Prostate gland (tissue), 2 donors: ENCODE data around the gene EPS8L3. TPM values are rescaled to one million over a fixed set of nuclear protein-coding genes. Genes with fewer than 3 reads are reported as not detected.

Experiments used
- DNase-seq: peaks from one replicate; pipeline ENCODE4 v3.0.0-alpha.2; 2019; ENCODE audit warnings: low spot score
- H3K27ac ChIP-seq, 2 donors: fragments of 200-600 bp; sonication (generic); 2 replicates each; pipeline ENCODE4 v1.5.1; 2017 to 2019
- H3K27me3 ChIP-seq: fragments of 200-600 bp; sonication (generic); replicated peaks from 2 replicates; pipeline ENCODE4 v1.5.1; 2019; ENCODE audit not compliant: insufficient read depth
- H3K36me3 ChIP-seq, 2 donors: fragments of 200-600 bp; sonication (generic); 1 replicate in 1 of 2; 2 replicates in 1 of 2; pipeline versions ENCODE4 v1.5.1 to v1.8.1; 2017 to 2019
- H3K4me1 ChIP-seq: fragments of 200-600 bp; sonication (generic); replicated peaks from 2 replicates; pipeline ENCODE4 v1.5.1; 2019
- H3K4me3 ChIP-seq, 2 donors: fragments of 200-600 bp; sonication (generic); 2 replicates each; pipeline ENCODE4 v1.5.1; 2017 to 2019
- H3K9me3 ChIP-seq: fragments of 200-600 bp; sonication (generic); 2 replicates; pipeline ENCODE4 v1.5.1; 2017
- CTCF ChIP-seq, 4 experiments: fragments of 200-600 bp in 2 of 4; fragments of 450-650 bp in 2 of 4; sonication (generic) in 2 of 4; IDR thresholded peaks; 1 replicate in 3 of 4; 2 replicates in 1 of 4; pipeline ENCODE4 v1.5.1; 2016 to 2019; ENCODE audit warnings: antibody characterized with exemption in 4 of 4, mild to moderate bottlenecking in 2 of 4, moderate library complexity in 2 of 4
- POLR2A ChIP-seq: fragments of 450-650 bp; IDR thresholded peaks from one replicate; pipeline ENCODE4 v1.6.1; 2016; ENCODE audit warnings: antibody characterized with exemption, mild to moderate bottlenecking
- POLR2AphosphoS5 ChIP-seq: sonication (generic); formaldehyde crosslinking; IDR thresholded peaks from one replicate; pipeline ENCODE4 v1.6.1; 2017; ENCODE audit warnings: antibody characterized with exemption
- WGBS: methylation state at CpG from one replicate; pipeline ENCODE4 v1.1.5; 2018; 5-methylcytosine and 5-hydroxymethylcytosine counted together
- intact Hi-C: fragments of 100-400 bp; cut with DNase I; formaldehyde crosslinking; loops from one replicate; pipeline ENCODE4 v1.14.2; 2022
- total RNA-seq, 2 donors: library from RNA; depleted of rRNA; stranded (reverse); fragments of >200 nt; gene quantifications; one replicate each; pipeline ENCODE4 v1.1.0, GENCODE V29; 2016

The EPS8L3 gene
- total RNA-seq, 2 donors from 2014 or later = 0.34 TPM; not detected in 1

DNA sequence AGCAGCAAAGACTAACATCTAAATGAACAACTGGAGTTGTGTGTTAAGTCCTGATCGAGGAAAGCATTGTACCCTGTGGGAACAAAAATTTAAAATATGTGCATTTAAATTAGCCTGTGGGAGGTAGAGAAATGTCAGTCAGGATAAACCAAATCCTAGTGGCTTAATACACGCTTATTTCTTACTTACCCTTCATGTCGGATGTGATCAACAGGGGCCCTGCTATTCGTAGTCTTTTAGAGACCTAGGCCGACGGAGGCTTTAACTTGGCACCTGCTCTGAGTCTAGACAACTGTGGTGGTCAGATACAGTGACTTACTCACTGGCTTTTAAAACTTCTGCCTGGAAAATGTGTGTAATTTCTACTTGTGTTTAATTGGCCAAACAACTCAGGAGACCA is 33.1 kb downstream of the EPS8L3 start:
- Histone ChIP-seq H3K27ac (no peak overlapping the region), H3K9me3 (no peaks in the 10 kb centered on the region), H3K4me3 (no peak overlapping the region), H3K27me3 (no peaks in the 10 kb centered on the region), H3K4me1 (no peaks in the 10 kb centered on the region), H3K36me3 (no peaks in the 10 kb centered on the region)
- TF ChIP-seq POLR2AphosphoS5 (no peak), CTCF (IDR thresholded peaks at IDR 0.05) (no peak), POLR2A (no peak)
- no peak for DNase-seq
- WGBS = 95% methylated on average over 6 of the region's 6 CpGs
- intact Hi-C loops = no loop called here

GRCh38 chr1:109728870-109729269 is 34.9 kb downstream of the EPS8L3 start:
- no peak for TF ChIP-seq POLR2A
- no peak for TF ChIP-seq POLR2AphosphoS5
- no peak for TF ChIP-seq CTCF (IDR thresholded peaks at IDR 0.05)
- H3K27ac ChIP-seq = no peak overlapping the region
- no peaks in the 10 kb centered on the region for H3K27me3 ChIP-seq
- no peaks in the 10 kb centered on the region for H3K9me3 ChIP-seq
- DNase-seq = no peak
- no peaks in the 10 kb centered on the region for H3K4me1 ChIP-seq
- no peaks in the 10 kb centered on the region for H3K36me3 ChIP-seq
- H3K4me3 ChIP-seq = no peak overlapping the region
- intact Hi-C loops = no loop called here
- WGBS = 90% methylated on average over 7 of the region's 7 CpGs

DNA sequence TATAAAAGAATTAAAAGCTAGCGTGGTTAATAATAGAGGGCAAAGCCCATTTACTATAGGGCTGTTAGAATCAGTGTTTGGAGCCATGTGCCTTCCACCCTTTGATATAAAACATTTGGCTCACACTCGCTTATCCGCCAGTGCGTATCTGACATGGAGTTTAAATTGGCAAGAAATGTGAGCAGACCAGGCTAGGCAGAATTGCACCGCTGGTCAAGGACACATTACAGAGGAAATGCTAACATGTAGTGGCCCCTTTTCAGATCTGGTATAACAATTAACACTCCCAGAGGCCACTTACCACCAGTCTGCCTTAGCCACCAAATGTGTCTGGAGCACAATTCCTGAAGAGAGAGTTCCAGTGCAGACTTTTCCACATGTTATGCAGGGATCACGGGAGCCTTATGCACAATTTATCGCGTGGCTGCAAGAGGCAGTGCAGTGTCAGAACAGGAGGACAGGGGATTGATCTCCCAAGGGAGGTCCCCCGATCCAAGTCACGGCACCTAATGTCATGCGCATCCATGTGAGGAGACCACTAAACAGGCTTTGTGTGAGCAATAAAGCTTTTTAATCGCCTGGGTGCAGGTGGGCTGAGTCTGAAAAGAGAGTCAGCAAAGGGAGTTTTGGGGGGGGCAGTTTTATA is 36.9 kb downstream of the EPS8L3 start:
- Histone ChIP-seq H3K36me3 (no peaks in the 10 kb centered on the region), H3K27ac (no peak overlapping the region), H3K9me3 (no peaks in the 10 kb centered on the region), H3K27me3 (no peaks in the 10 kb centered on the region), H3K4me1 (no peaks in the 10 kb centered on the region), H3K4me3 (no peak overlapping the region)
- TF ChIP-seq POLR2A = no peak
- no peak for TF ChIP-seq CTCF (IDR thresholded peaks at IDR 0.05)
- no peak for TF ChIP-seq POLR2AphosphoS5
- intact Hi-C loops = no loop called here
- WGBS = 87% methylated on average over 12 of the region's 12 CpGs
- DNase-seq = no peak

- no peaks in the 10 kb centered on the region for H3K36me3 ChIP-seq
- no peaks in the 10 kb centered on the region for H3K4me1 ChIP-seq
- intact Hi-C loops = no loop called here
- TF ChIP-seq POLR2AphosphoS5 = no peak
- no peak for TF ChIP-seq CTCF (IDR thresholded peaks at IDR 0.05)
- TF ChIP-seq POLR2A = no peak
- no peaks in the 10 kb centered on the region for H3K27me3 ChIP-seq
- no peaks in the 10 kb centered on the region for H3K9me3 ChIP-seq
- H3K4me3 ChIP-seq = no peak overlapping the region
- no peak for DNase-seq
- no peak overlapping the region for H3K27ac ChIP-seq
- 65% methylated on average over 1 of the region's 1 CpG for WGBS
Observed at GRCh38 chr1:109726007-109726406, 37.7 kb downstream of the EPS8L3 start.

- no peak for DNase-seq
- TF ChIP-seq POLR2A = no peak
- no peak for TF ChIP-seq POLR2AphosphoS5
- TF ChIP-seq CTCF (IDR thresholded peaks at IDR 0.05) = no peak
- H3K27ac ChIP-seq = no peak overlapping the region
- no peaks in the 10 kb centered on the region for H3K4me1 ChIP-seq
- WGBS = 57% methylated on average over 4 of the region's 4 CpGs
- no peaks in the 10 kb centered on the region for H3K9me3 ChIP-seq
- no peaks in the 10 kb centered on the region for H3K36me3 ChIP-seq
- intact Hi-C loops = no loop called here
- H3K27me3 ChIP-seq = no peaks in the 10 kb centered on the region
- no peak overlapping the region for H3K4me3 ChIP-seq
Observed at GRCh38 chr1:109725510-109725909, 38.2 kb downstream of the EPS8L3 start.
